EH (cell line): ENCODE data around the gene SIN3B.

Experiments used
- DNase-seq: peaks from one replicate; pipeline ENCODE4 v3.0.0-alpha.2; 2015; ENCODE audit warnings: low read depth

Gene SIN3B

GRCh38 chr19:16824658-16825311, 4.4 kb upstream of the SIN3B start:
- DNase-seq, result peak; percentile 89

GRCh38 chr19:16825312-16826052, 3.7 kb upstream of the SIN3B start:
- DNase-seq, result peak; percentile 31

- no peak for DNase-seq
These were observed 658 bp downstream of the SIN3B start for GRCh38 chr19:16829822-16830289.

GRCh38 chr19:16830679-16831078, 1.5 kb downstream of the SIN3B start:
- DNase-seq, result peak; percentile 80

GRCh38 chr19:16831531-16831930, 2.3 kb downstream of the SIN3B start:
- DNase-seq, result no peak

GRCh38 chr19:16834747-16835146, 5.5 kb downstream of the SIN3B start:
- peak; percentile 36 for DNase-seq

- no peak for DNase-seq
These were observed 7.2 kb downstream of the SIN3B start for GRCh38 chr19:16836115-16837034.

- DNase-seq, result no peak
These were observed 7.8 kb downstream of the SIN3B start for GRCh38 chr19:16837035-16837362.

GRCh38 chr19:16841391-16841926, 12.3 kb downstream of the SIN3B start:
- no peak for DNase-seq

- DNase-seq, result no peak
These were observed 17.7 kb downstream of the SIN3B start for GRCh38 chr19:16846901-16847300.

- DNase-seq, result no peak
These were observed 18.2 kb downstream of the SIN3B start for GRCh38 chr19:16847430-16847829.

GRCh38 chr19:16849168-16849567, 20.0 kb downstream of the SIN3B start:
- peak; percentile 40 for DNase-seq

GRCh38 chr19:16850133-16850532, 20.9 kb downstream of the SIN3B start:
- DNase-seq, result peak; percentile 66

GRCh38 chr19:16851031-16851712, 22.0 kb downstream of the SIN3B start:
- DNase-seq, result peak; percentile 72

- DNase-seq, result no peak
These were observed 23.9 kb downstream of the SIN3B start for GRCh38 chr19:16853066-16853465.

- no peak for DNase-seq
These were observed 26.9 kb downstream of the SIN3B start for GRCh38 chr19:16856091-16856490.

- DNase-seq, result no peak
These were observed 30.4 kb downstream of the SIN3B start for GRCh38 chr19:16859626-16860025.

GRCh38 chr19:16860118-16860517, 30.9 kb downstream of the SIN3B start:
- peak; percentile 80 for DNase-seq

- DNase-seq, result no peak
These were observed 31.8 kb downstream of the SIN3B start for GRCh38 chr19:16861011-16861410.

- DNase-seq, result peak; percentile 11
These were observed 32.6 kb downstream of the SIN3B start for GRCh38 chr19:16861834-16862233.

GRCh38 chr19:16862826-16863415, 33.7 kb downstream of the SIN3B start:
- no peak for DNase-seq
